Activated CD8-positive, alpha-beta memory T cell treated with anti-CD3 and anti-CD28 coated beads for 4 hours (primary cell): ENCODE results near the gene NRP2.

Experiments used
- DNase-seq, 2 donors: peaks; one replicate each; pipeline ENCODE4 v3.0.0-alpha.2; 2020; ENCODE audit warnings: low read depth in 2 of 2

NRP2 gene

DNA sequence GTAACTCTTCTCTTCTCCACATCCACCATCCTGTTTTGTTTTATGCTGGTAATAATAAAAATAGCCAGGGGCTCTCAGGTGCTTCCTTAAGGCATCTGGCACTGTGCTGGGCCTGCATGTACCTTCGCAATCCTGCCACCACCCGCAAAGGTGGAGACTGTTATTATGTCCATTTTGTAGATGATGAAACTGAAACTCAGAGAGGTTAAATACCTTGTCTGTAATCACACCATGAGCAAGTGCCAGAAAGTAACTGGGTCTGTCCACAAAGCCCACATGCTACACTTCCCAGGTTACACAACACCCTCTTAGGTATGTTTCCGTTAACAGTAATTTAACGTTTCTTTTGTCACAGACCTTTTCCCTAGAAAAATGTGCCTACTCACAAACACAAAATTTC, 27.0 kb downstream of the NRP2 start:
- DNase-seq: no peak

DNA sequence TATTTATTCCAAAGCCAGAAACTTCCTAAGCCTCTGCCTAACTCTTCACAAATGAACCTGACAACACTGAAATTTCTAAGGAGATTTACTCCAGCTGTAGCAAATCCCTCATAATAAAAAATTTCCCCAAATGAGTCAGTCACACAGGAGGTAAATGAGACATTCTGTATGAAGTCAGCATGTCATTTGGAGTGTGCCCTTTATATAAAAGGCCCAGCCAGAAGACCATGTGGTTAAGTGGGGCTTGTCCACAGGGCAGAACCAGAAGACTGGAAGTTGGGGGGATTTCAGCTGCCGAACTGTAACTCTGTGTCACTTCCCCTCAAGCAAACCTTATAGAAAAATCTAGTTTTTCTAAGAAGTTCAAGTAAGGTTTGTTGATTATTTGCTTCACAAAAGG, 30.2 kb downstream of the NRP2 start:
- no peak for DNase-seq

DNA sequence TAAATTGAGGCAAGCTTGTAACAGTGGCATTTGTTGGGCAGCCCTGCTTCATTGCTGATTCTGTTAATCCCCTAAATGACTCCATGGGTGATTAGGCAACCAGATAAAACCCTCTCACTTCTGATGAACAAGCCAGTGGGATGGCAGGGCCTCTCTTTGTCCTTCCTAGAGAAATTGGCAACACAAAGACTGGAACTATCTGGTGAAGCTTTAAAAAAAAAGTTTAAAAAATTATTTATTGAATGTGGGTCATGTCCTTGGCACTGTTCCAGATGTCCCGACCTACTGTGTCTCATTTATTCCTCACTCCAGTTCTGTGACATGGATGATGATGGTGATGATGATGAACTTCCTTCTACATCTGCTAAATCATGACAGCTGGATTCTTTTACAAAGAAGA, 30.8 kb downstream of the NRP2 start:
- DNase-seq: no peak

DNA sequence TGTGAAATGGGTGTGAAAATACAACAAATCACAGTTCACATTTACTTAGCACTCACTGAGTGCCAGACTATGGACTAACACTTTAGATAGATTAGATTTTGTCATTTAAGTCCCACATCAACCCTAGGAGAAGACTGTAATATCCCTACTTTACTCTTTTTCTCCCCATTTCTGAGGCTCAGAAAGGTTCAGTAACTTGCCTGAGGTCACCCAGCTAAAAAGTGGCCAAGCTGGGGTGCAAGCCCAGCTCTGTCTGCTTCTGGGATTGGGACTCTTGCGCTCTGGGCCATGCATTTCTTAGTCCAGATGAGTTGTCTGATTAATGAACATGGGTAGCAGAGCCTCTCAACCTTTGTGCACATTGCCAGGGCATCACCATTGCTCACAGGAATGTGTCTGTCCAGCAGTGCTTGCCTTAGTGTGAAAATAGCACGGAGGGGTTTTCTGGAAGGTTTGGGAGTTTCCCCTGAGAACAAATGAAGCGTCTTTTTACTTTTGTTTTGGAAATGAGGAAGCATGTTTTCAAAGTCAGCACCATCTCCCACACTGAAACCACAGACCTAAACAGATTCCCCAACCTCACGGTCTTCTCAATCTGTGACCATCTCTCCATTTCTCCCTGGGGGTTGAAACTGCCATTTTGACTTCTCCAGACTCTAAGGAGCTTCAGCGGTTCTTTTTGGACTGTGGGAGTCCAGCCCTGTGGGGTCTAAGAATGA, 31.9 kb downstream of the NRP2 start:
- no peak for DNase-seq

DNA sequence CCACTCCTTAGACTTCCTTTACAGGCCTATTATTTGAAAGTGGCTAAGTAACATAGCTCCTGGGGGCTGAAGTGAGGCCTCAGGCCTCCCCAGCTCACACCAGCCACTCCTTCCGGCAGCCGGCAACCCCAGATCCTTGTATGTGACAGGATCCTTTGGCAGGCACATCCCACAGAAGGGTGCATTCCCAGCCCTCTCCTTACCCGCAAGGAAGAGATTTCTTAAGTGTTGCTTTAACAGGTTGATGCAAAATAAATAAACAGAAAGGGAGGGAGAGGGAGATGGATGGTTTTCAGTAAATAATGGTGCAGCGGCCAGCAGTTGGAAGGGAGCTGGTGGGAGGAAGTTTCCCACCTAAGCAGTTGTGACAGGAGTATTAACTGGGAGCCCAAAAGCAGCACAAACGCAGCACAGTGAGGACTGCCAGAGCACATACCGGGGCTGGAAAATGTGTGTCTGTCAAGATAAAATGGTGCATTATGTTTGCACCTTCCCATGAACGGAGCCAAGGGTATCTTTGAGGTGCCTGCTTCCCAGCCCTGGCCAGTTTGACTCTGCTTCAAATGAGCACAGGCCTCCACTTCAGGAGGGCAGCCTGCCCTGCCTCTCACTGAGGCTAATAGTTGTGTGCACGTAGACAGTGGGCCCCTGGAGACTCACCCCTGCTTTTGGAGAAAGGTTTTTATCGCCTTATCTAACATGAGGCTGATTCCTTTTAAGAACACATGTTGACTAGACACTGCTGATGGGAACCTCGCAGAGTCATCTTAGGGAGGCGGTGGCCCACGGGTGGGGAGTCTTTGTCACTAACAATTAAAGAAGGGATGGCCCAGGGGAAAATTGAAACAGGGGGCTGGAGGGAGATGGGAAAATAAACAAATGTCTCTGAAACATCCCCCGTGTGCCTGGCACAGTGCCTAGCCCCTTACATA, 32.8 kb downstream of the NRP2 start:
- no peak for DNase-seq

DNA sequence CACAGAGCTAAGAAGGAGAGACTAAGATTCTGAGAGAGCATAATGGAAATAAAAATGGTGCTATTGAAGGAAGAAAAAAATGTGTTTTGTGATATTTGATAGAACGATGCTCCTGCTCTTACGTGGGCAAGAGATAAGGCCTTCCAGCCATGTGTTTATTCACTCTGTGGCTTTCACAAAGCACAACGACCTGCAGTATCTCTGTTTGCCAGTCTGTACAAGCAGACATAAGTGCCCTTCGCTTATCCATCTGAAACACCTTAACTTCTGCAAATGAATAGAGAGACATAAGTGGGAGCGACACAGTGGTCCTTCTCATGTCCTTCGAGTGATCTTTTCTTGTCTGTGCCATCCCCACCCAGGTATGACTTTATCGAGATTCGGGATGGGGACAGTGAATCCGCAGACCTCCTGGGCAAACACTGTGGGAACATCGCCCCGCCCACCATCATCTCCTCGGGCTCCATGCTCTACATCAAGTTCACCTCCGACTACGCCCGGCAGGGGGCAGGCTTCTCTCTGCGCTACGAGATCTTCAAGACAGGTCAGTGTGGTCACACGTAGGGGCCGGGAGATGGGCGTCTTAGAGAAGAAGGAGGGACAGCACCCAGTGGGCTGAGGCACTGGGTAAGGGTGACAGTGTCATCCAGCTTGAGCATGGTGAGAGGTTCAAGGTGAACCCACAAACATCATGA, 33.7 kb downstream of the NRP2 start:
- no peak for DNase-seq

DNA sequence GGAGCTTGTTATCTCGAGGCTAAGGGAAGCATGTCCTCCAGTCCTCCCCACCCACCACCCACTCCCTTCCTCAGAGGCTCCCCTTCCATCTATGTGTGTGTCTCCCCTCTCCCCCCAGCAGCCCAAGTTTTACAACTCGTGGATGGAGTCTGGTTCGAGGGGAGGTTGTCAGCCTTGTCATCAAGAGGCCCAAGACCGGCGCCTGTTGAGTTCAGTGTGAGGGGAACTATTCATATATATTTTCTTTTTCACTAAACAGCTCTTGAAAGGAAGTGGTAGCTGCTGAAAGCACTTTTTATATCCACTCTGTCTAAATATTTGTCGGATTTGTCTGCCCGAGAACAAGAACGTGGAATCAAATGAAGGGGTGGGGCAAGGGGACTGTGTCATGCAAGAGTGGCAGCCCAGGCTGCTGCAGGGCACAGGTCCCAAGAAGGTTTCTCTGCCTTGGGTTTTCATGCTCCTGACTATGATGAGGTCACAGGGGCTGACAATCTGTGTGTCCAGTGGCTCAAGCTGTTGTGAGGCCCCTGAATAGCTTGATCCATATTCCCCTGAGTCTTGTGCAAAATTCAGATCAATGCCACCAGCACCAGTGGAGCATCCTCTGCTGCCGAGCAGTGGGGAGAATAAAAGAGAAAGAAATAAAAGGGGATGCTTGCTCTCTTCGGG, 35.0 kb downstream of the NRP2 start:
- no peak for DNase-seq

DNA sequence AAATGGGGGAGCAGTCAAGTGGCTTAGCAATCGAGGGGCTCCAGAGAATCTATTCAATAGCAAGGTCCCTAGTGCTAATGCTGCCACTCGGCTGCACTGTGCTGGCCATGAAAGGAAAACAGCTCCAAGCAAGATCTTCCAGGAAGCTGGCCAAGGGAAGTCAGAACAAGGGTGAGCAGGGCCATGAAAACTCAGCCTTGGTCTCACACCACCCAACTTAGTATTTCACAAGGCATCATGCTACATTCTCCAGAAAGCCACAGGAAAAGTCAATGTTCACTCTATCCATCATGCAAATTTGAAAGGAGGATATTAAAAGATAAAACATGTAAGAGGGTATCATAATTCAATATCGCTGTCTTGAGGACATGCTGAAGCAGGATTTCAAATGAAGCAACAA, 35.7 kb downstream of the NRP2 start:
- no peak for DNase-seq

DNA sequence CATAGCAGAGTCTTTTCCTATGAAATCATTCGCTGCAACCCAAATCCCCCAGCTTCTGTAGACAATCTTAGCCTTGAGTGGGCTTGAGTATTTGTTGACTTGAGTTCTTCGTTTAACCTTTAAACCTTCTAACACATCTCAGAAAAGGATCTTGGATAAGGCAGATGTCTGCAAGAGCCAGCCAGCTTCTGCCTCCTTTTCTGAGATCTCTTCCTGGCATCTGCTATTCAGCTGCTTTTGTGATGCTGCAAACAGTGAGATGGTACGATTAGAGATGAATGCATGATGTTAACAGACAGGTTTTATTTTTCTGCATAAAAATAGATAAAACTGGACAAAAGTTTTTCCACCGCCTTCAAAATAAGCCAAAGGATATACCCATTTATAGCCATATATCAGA, 37.5 kb downstream of the NRP2 start:
- DNase-seq: no peak

DNA sequence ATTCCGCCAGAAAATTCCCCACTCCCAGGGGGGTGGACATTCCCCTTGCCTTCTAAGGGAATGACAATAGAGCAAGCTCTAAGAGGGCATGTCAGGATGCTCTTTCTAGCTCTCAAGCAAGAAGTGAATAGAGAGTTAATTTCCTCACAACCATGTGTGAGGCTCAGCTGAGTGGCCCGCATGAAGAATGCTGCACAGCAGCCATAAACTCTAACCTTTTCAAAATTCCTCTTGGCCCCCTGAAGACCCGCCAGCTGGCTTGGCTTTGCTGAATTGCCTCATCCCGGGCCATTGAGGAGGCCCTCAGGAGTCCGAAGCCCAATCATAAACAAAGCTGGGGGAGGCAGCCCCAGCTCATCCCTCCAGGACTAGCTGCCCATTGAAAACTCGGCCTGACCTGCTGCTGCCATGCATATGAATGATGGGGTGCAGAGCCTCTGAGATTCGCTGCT, 38.2 kb downstream of the NRP2 start:
- no peak for DNase-seq

DNA sequence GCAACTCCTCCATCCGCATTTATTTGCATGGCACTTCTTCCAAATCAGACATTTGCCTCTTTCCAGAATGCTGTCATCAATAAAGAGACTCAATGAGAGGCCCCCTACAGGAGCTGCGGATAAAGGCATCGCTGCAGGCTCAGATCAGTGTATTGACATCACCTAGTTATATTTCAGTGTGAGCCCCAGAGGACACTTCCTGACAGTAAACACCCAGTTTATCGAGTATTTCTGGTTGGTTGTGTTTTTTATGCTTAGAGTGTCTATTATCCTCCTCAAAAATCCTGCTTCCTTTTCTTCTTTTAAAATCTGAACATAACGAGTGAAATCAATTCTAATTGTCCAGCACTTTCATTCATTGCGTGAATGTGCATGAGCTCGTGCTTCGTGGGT, 38.8 kb downstream of the NRP2 start:
- DNase-seq: no peak

DNA sequence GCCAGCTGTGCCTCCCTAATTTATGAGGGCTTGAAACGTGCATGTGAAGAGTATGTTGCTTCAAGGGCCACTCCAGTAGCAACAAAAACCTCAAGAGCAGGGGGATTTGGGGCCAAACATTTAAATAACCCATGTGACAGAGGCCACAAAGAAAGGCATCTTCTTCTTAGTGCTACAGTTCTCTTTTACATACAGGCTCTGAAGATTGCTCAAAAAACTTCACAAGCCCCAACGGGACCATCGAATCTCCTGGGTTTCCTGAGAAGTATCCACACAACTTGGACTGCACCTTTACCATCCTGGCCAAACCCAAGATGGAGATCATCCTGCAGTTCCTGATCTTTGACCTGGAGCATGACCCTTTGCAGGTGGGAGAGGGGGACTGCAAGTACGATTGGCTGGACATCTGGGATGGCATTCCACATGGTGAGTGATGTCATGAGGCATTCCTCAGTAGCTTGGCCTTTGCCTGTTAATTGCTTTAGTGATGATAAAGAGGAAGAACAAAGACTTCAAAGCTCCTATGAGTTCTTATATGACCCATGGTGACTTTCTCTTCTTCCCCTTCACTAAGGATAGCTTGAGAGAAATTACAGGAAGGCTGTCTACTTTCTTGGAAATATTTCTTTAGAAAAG, 40.1 kb downstream of the NRP2 start:
- no peak for DNase-seq

DNA sequence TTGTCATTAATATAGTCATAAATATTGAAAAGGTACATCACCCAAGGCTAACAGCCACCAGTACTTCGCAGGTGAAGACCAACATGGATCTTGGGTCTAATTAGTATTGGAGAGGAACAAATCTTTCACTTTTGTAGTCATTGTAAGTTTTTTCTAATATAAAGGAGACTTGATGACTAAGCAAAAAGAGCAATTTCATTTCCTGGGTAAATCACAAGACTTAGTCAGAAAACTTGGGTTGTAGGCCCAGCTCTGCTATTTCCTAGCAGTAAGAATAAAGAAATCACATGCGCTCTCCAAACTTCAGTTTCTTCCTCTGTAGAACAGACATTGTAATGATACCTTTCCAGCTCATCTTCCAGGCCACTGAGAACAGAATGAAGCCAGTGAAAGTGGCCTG, 40.9 kb downstream of the NRP2 start:
- no peak for DNase-seq

DNA sequence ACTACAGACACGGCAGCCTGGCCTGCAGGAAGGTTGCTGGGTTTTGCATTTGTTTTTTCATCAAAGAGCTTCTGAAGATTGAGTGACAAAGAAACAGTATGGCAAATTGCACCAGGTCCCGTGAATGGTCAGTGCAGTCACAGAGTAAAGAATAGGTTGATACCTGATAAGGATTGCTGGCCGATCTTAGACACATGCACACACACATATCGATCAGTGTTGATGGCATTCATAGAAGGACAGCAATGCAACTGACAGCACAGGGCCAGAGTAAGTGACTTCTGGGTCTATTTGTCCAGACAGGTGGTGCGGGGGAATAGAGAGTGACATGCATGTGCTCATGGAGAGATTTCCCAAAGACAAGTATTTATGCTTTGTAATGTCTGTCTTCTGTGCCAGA, 42.8 kb downstream of the NRP2 start:
- DNase-seq: no peak

DNA sequence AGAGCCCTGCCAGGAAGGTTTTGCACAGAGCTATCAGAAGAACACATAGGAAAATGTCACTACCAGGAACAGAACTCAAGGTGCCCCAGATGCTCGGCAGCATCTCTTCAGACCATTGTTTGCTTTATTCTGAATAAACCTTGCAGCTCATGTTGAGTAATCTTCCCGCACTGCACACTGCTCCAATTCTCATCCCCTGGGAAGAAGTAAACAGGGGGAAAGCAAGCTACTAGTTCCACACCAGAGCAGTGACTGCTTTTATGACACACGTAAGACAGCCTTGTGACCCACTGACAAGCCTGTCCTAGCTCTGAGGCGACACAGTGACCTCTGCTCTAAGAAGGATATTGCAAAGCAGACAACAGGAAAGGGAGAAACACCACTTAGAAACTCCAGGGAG, 44.2 kb downstream of the NRP2 start:
- no peak for DNase-seq

DNA sequence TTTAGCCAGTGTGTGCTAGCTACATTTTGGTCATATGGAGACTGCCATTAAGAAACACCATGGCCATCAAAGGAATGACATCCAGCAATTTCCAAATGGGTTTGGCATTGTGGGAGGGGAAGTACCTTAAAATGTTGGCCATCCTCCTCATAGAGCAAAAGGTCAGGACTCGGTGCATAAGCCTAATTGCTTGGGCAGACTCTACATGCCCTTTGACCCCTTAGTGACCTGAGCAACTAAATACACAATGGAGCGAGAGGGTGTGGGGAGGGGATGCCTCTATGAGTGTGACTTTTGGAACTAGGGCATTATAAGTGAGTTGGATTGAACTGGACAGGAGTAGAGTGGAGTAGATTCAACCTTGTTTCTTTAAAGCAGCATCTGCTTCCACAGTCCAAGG, 44.9 kb downstream of the NRP2 start:
- DNase-seq: no peak

DNA sequence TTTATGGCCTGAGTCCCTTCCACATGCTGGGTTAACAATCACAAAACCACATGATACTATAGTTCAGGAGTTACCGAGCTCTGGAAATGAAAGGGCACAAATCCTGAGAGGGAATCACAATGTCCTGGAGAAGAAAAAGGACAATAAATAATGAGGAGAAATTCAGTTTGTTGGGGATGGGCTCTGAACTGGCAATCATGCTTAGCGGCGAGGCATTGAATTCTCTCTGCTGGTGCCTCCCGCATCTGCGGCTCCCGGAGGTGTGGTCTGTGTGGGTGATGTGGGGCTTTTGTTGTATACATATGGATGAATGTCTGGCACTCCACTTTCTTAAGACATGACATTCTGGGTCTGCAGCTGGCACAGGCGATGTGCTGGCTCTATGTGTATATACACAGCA, 46.1 kb downstream of the NRP2 start:
- no peak for DNase-seq

DNA sequence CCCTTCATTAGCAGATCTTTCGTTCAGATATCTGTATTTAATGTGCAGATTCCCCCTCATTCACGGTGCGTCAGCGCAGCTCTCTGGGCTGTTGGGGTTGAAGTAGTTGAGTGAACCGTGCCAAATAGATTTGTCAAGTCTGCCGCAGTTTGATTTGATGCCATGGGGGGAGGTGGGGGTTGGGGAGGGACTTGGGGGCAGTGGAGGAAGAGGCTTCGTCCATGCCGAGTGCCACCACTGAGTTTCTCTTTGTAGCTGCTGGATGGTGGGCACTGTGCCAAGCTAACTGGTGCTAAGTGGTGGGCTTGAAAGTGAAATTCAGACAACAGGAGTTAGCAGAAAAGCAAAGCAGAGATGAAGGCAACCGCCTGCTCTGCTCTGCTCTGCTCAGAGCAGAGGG, 47.9 kb downstream of the NRP2 start:
- no peak for DNase-seq

DNA sequence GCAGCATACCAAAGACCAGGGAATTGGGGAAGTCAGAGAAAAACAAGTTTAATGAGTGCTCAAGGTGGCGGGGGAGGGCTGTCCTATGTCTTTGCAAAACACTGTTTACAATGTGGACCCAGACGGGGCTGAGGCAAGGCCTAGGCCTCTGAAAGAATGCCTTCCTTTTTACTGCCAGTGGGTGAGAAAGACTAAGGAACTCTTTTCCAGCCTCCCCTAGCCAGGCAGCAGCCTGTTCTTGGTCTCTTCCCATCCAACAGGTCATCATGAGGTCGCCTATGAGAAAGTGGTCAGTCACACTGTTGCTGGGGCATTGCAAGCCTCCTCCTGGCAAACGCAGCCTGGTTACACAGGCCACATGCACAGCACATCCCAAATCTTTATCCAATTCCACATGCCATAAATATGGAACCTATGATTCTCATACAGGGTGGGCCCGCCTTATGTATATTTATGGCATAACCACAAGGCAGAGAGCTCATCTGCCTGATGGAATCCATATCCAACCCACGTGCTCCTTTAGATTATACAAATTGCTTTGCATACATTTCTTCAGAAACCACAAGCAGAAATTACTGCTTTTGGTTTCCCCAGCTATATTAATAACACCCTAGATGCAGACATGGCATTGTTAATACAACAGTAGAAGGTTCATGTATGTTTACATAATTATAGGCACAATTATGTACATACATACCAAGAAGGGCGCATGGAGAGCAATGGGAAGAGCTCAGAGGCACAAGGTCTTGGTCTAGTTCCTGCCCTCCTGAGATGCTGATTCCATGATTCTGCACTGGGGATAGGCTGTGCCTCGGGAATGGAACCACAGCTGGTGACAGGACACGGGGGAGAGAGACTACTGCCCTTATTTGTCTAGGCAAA, 48.6 kb downstream of the NRP2 start:
- DNase-seq: no peak

DNA sequence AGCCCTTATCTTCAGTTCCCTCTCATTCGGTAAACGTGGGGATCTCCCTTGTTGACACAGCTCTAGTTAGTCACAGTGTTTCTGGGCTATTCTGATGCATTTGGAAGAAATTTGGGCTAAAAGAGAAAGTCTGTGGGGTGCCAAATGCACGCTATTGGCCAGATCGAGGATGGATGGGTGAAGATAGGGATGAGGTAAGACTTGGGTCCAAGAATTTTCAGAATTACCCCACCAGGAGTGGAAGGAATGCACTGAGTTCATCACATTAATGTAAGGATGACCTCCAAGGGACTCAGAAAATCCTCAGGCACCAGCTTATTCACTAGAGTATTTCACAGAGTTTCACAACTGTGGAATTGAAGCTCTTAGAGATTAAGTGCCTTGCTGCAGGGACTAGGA, 49.3 kb downstream of the NRP2 start:
- DNase-seq: no peak

DNA sequence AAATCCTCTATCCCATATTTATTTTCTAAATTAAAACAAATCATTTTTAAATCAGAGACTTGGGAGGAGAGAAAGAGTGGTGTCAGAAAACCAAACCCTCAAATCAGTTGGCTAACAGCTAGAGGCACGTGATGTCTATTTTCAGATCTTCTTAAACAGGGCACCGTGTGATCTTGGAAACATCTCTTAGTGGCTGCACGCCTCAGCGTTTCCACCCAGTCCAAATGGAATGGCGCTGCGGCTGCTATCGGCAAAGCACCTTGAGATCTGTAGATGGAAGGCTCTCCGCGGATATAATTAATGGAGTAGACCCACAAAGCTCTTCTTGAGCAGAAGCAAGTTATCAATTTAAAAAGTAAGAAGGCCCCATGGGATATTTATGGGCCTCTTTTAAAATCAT, 50.0 kb downstream of the NRP2 start:
- no peak for DNase-seq
